ENCODE data around the gene SLC12A6.

GRCh38 chr15:34206011-34206410, 131.6 kb downstream of the SLC12A6 start:
- TF ChIP-seq, protein P1, sequence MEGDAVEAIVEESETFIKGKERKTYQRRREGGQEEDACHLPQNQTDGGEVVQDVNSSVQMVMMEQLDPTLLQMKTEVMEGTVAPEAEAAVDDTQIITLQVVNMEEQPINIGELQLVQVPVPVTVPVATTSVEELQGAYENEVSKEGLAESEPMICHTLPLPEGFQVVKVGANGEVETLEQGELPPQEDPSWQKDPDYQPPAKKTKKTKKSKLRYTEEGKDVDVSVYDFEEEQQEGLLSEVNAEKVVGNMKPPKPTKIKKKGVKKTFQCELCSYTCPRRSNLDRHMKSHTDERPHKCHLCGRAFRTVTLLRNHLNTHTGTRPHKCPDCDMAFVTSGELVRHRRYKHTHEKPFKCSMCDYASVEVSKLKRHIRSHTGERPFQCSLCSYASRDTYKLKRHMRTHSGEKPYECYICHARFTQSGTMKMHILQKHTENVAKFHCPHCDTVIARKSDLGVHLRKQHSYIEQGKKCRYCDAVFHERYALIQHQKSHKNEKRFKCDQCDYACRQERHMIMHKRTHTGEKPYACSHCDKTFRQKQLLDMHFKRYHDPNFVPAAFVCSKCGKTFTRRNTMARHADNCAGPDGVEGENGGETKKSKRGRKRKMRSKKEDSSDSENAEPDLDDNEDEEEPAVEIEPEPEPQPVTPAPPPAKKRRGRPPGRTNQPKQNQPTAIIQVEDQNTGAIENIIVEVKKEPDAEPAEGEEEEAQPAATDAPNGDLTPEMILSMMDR (IDR thresholded peaks at IDR 0.05; ENCODE audit: poor library complexity, severe bottlenecking), result no peak
- no peak for TF ChIP-seq TAF1 (IDR thresholded peaks at IDR 0.05; ENCODE audit: low read depth)
- no peak for TF ChIP-seq EZH2 (IDR thresholded peaks at IDR 0.05; ENCODE audit: borderline replicate concordance, insufficient read depth, low read length, poor library complexity, severe bottlenecking)
- no peak for TF ChIP-seq MXI1 (conservative IDR thresholded peaks at IDR 0.05; ENCODE audit: poor library complexity, severe bottlenecking)
- no peak for TF ChIP-seq EP300 (conservative IDR thresholded peaks at IDR 0.05; ENCODE audit: poor library complexity, severe bottlenecking)
- TF ChIP-seq POLR2AphosphoS5 (IDR thresholded peaks at IDR 0.05), result no peak
- TF ChIP-seq REST (IDR thresholded peaks at IDR 0.05; ENCODE audit: borderline replicate concordance), result no peak
- TF ChIP-seq RAD21 (conservative IDR thresholded peaks at IDR 0.05), result no peak

Data from neural cell (in vitro differentiated cells).